K562 (cell line): ENCODE measurements around the gene THAP12. TPM values are rescaled to one million over a fixed set of nuclear protein-coding genes. Genes with fewer than 3 reads are reported as not detected.

Experiments used
- ATAC-seq: fragments of 200-7000 bp; cut with Tn5 transposase; 3 replicates; pipeline ENCODE4 v1.9.1; 2020; ENCODE audit warnings: moderate library complexity
- BruUV-seq: library from RNA; stranded (reverse); fragments of 400-500 nt; replicated peaks from 2 replicates; lab custom pipeline; 2021; lab: Mats Ljungman, UMichigan
- CTCF ChIA-PET: fragments of 300-600 bp; formaldehyde crosslinking; extraction: SDS; loops from one replicate; lab custom pipeline; 2021; ENCODE audit warnings: low intra/inter-chr PET ratio; lab: Yijun Ruan, JAX
- POLR2A ChIA-PET: fragments of 300-600, 350-650 bp; sonication (Branson Sonifier 250); formaldehyde crosslinking; extraction: SDS; loops from one replicate; lab custom pipeline; 2021; ENCODE audit warnings: antibody characterized with exemption, inconsistent platforms; lab: Yijun Ruan, JAX
- DNase-seq, 4 experiments: peaks; one replicate each; pipeline versions ENCODE4 v3.0.0 to v3.0.0-alpha.2; 2011 to 2018; ENCODE audit warnings: low spot score in 3 of 4, mixed read lengths in 3 of 4; ENCODE audit errors: extremely low read depth in 1 of 4
- FAIRE-seq: peaks from 2 replicates; lab custom pipeline; 2011; peaks lifted over from hg19 to GRCh38; lab: Jason Lieb, UNC
- H2AFZ ChIP-seq: 2 replicates; pipeline ENCODE4 v1.6.0; 2011; ENCODE audit warnings: low read depth, low read length, control low read depth, inconsistent platforms
- H3K27ac ChIP-seq: fragments of 200-600 bp; 3 replicates; pipeline ENCODE4 v1.8.0; 2011; ENCODE audit warnings: low read depth, mild to moderate bottlenecking, control low read depth, inconsistent platforms, low read length, moderate library complexity, mixed read lengths; ENCODE audit errors: extremely low read depth
- H3K27me3 ChIP-seq, 2 experiments: fragments of 300-600 bp in 1 of 2; 2 replicates in 1 of 2; 3 replicates in 1 of 2; pipeline versions ENCODE4 v1.6.0 to v1.8.0; 2011; ENCODE audit warnings: inconsistent platforms in 2 of 2, low read length in 2 of 2, mild to moderate bottlenecking in 1 of 2, mixed read lengths in 1 of 2, moderate library complexity in 1 of 2; ENCODE audit not compliant: control insufficient read depth in 2 of 2, insufficient read depth in 2 of 2
- H3K36me3 ChIP-seq: fragments of 300-600 bp; 3 replicates; pipeline ENCODE4 v1.8.0; 2011; ENCODE audit warnings: mild to moderate bottlenecking, low read length, inconsistent platforms; ENCODE audit not compliant: control insufficient read depth, insufficient read depth
- H3K4me1 ChIP-seq, 2 experiments: fragments of 200-600 bp in 1 of 2; replicated peaks in 1 of 2; 2 replicates in 1 of 2; 3 replicates in 1 of 2; pipeline versions ENCODE4 v1.5.1 to v1.8.0; 2011; ENCODE audit warnings: inconsistent platforms in 2 of 2, low read length in 2 of 2, mild to moderate bottlenecking in 1 of 2, mixed read lengths in 1 of 2, moderate library complexity in 1 of 2; ENCODE audit not compliant: control insufficient read depth in 2 of 2, insufficient read depth in 2 of 2
- H3K4me2 ChIP-seq: 2 replicates; pipeline ENCODE4 v1.6.1; 2011; ENCODE audit warnings: low read length, control low read depth, inconsistent platforms, mixed read lengths; ENCODE audit not compliant: insufficient read depth
- H3K4me3 ChIP-seq: fragments of 200-600 bp; sonication (generic), shearing (Covaris generic); 2 replicates; pipeline ENCODE4 v1.5.1; 2016; ENCODE audit warnings: control low read depth, inconsistent platforms
- H3K79me2 ChIP-seq: fragments of 200-600 bp; 3 replicates; pipeline ENCODE4 v1.8.0; 2011; ENCODE audit warnings: low read length, inconsistent platforms; ENCODE audit not compliant: control insufficient read depth, insufficient read depth
- H3K9ac ChIP-seq, 2 experiments: 2 replicates each; pipeline versions ENCODE4 v1.6.0 to v1.6.1; 2011; ENCODE audit warnings: low read depth in 2 of 2, low read length in 2 of 2, control low read depth in 1 of 2, inconsistent platforms in 1 of 2, mild to moderate bottlenecking in 1 of 2, mixed read lengths in 1 of 2; ENCODE audit not compliant: insufficient read depth in 1 of 2
- H3K9me1 ChIP-seq: one replicate; pipeline ENCODE4 v1.6.0; 2011; ENCODE audit warnings: inconsistent platforms, mild to moderate bottlenecking, low read length, moderate library complexity; ENCODE audit not compliant: control insufficient read depth, insufficient read depth
- H3K9me3 ChIP-seq: replicated peaks from 2 replicates; pipeline ENCODE4 v1.5.1; 2011; ENCODE audit warnings: low read depth, low read length, inconsistent platforms; ENCODE audit not compliant: control insufficient read depth, insufficient read depth
- H4K20me1 ChIP-seq: replicated peaks from 2 replicates; pipeline ENCODE4 v1.6.1; 2011; ENCODE audit warnings: low read length, inconsistent platforms, mixed read lengths; ENCODE audit not compliant: control insufficient read depth, insufficient read depth
- C11orf30 ChIP-seq: fragments of 450-650 bp; IDR thresholded peaks from 2 replicates; pipeline ENCODE4 v1.6.1; 2016; ENCODE audit warnings: low read depth, mild to moderate bottlenecking
- EGR1 ChIP-seq: fragments of 450-650 bp; conservative IDR thresholded peaks from 2 replicates; pipeline ENCODE4 v1.6.1; 2017; ENCODE audit warnings: mild to moderate bottlenecking
- ZNF316 ChIP-seq: fragments of 450-650 bp; IDR thresholded peaks from 2 replicates; pipeline ENCODE4 v1.6.1; 2016
- ZNF695 ChIP-seq: fragments of 450-650 bp; formaldehyde crosslinking; IDR thresholded peaks from 2 replicates; pipeline ENCODE4 v1.4.0; 2020; ENCODE audit warnings: mild to moderate bottlenecking, moderate library complexity
- WGBS: fragments of 100-300 bp; shearing (Covaris generic); methylation state at CpG from one replicate; pipeline ENCODE4 v1.1.6; 2016; ENCODE audit warnings: low coverage, mixed read lengths; ENCODE audit not compliant: insufficient coverage; ENCODE audit errors: missing lambda C conversion rate; 5-methylcytosine and 5-hydroxymethylcytosine counted together
- in situ Hi-C: fragments of 300-500 bp; cut with MboI; formaldehyde crosslinking; loops from 4 replicates; pipeline ENCODE4 v1.15.0; 2018; ENCODE audit warnings: inconsistent platforms, mixed read lengths
- intact Hi-C: fragments of 100-400 bp; cut with micrococcal nuclease; formaldehyde crosslinking; loops from 2 replicates; pipeline ENCODE4 v1.14.2; 2022
- polyA plus RNA-seq, 8 experiments: library from polyadenylated mRNA; depleted of rRNA in 4 of 8; stranded (reverse) in 5 of 8; unstranded in 3 of 8; fragments of >200 nt; fragmentation: Nextera tagmentation in 2 of 8; fragmentation: Illumina TruSeq in 1 of 8; extraction: Ambion mirVana in 2 of 8; extraction: Trizol in 1 of 8; gene quantifications; 2 replicates each; pipeline versions ENCODE4 v1.2.1 to v1.2.3, GENCODE V29; 2011 to 2014; ENCODE audit warnings: inconsistent platforms in 1 of 8, missing spikeins in 1 of 8
- total RNA-seq, 7 experiments: library from RNA; depleted of rRNA in 6 of 7; stranded (reverse); fragments of >200 nt in 6 of 7; fragmentation: Illumina TruSeq in 2 of 7; extraction: Trizol in 2 of 7; gene quantifications; 2 replicates each; pipeline versions ENCODE4 v1.2.1 to v1.2.3, GENCODE V29; 2011 to 2021; ENCODE audit warnings: low replicate concordance in 1 of 7
- TF ChIP-seq, protein P1 (sequence below): fragments of 450-650 bp; IDR thresholded peaks from 2 replicates; pipeline ENCODE4 v1.6.1; 2016; ENCODE audit warnings: borderline replicate concordance
- TF ChIP-seq, protein P2 (sequence below): fragments of 250-450 bp; sonication (Bioruptor Pico); IDR thresholded peaks from 2 replicates; pipeline ENCODE4 v1.5.0; 2021; ENCODE audit warnings: mild to moderate bottlenecking, borderline replicate concordance

Gene THAP12
- total and polyA plus RNA-seq, 9 of the 15 experiments (the other 6 are each of a cell fraction or from before 2014, with no cell fraction given): 28.1 to 103 (median 57.8) TPM

DNA sequence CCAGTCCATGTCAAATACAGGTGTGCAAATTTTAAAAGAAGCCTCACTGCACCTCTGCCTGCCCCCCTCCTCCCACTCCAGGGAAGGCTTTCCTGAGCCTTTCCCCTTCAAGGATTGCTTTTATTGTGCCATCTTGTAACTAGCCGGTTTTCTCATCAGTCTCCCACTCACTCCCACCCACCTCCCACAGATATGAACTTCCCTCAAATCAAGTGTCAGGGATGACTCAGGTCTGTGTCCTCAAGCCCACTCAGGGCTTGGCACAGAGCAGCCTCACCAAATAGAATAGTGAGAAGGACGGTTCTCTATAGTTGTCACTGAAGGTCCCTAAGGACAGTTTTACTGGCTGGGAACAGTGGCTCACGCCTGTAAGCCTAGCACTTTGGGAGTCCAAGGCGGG is 43.0 kb downstream of the THAP12 start:
- H3K27ac ChIP-seq: no peak overlapping the region
- DNase-seq: no peak
- no peak overlapping the region for H3K9ac ChIP-seq
- ChIA-PET POLR2A (interaction anchor here (0.5 kb wide), 1 partner anchor 11 kb away, joined by 3 read pairs; no protein-coding TSS in a partner anchor), CTCF (no interaction called here)
- BruUV-seq: no TSS peak
- no peak overlapping the region for H3K4me2 ChIP-seq
- H2AFZ ChIP-seq: no peak overlapping the region
- ATAC-seq: no peak
- H3K9me1 ChIP-seq: no peaks in the 10 kb centered on the region
- 24% methylated on average over 4 of the region's 4 CpGs for WGBS
- no peaks in the 10 kb centered on the region for H3K27me3 ChIP-seq
- intact Hi-C loops: no loop called here
- TF ChIP-seq EGR1: peak; percentile 68
- TF ChIP-seq, protein P1, sequence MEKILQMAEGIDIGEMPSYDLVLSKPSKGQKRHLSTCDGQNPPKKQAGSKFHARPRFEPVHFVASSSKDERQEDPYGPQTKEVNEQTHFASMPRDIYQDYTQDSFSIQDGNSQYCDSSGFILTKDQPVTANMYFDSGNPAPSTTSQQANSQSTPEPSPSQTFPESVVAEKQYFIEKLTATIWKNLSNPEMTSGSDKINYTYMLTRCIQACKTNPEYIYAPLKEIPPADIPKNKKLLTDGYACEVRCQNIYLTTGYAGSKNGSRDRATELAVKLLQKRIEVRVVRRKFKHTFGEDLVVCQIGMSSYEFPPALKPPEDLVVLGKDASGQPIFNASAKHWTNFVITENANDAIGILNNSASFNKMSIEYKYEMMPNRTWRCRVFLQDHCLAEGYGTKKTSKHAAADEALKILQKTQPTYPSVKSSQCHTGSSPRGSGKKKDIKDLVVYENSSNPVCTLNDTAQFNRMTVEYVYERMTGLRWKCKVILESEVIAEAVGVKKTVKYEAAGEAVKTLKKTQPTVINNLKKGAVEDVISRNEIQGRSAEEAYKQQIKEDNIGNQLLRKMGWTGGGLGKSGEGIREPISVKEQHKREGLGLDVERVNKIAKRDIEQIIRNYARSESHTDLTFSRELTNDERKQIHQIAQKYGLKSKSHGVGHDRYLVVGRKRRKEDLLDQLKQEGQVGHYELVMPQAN: no peak
- TF ChIP-seq, all 486 proteins: peak for 1
- no peaks in the 10 kb centered on the region for H4K20me1 ChIP-seq
- H3K4me1 ChIP-seq: no peaks in the 10 kb centered on the region; a peak in 1 of 5 replicates
- in situ Hi-C loops: no loop called here
- H3K4me3 ChIP-seq: no peak overlapping the region
- H3K79me2 ChIP-seq: no peaks in the 10 kb centered on the region
- peaks cover 8% of the 10 kb centered on the region for H3K9me3 ChIP-seq
- no peaks in the 10 kb centered on the region for H3K36me3 ChIP-seq
- no peak for FAIRE-seq

DNA sequence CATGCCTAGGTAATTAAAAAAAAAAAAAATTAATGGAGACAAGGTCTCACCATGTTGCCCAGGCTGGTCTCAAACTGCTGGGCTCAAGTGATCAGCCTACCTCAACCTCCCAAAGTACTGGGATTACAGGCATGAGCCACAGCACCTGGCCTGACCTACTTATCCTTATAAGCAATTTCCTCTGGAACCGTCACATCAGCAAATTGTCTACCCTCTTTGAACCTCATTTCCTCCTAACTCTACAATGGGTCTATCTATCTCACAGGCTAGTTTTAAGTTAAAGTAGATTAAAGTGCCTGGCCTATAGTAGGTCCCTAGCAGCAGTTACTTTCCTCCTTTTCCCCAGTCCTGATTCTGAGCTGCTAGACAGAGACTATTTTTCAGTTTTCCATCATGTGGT is 43.5 kb downstream of the THAP12 start:
- ATAC-seq: no peak
- Histone ChIP-seq H3K4me1 (no peaks in the 10 kb centered on the region; a peak in 1 of 5 replicates), H3K79me2 (no peaks in the 10 kb centered on the region), H3K4me2 (no peak overlapping the region), H3K27ac (no peak overlapping the region), H3K4me3 (no peak overlapping the region), H3K9me1 (no peaks in the 10 kb centered on the region), H3K9ac (no peak overlapping the region), H3K27me3 (no peaks in the 10 kb centered on the region), H2AFZ (no peak overlapping the region), H3K36me3 (no peaks in the 10 kb centered on the region), H4K20me1 (no peaks in the 10 kb centered on the region), H3K9me3 (peaks cover 8% of the 10 kb centered on the region)
- ChIA-PET CTCF (no interaction called here), POLR2A (interaction anchor here (0.5 kb wide), 1 partner anchor 11 kb away, joined by 3 read pairs; no protein-coding TSS in a partner anchor)
- no TSS peak for BruUV-seq
- no peak for FAIRE-seq
- WGBS: 22% methylated on average over 1 of the region's 1 CpG
- in situ Hi-C loops: no loop called here
- TF ChIP-seq ZNF316 (peak; percentile 69), C11orf30 (peak; percentile 53), ZNF695 (CRISPR knock-in tag) (no peak)
- TF ChIP-seq, protein P2, sequence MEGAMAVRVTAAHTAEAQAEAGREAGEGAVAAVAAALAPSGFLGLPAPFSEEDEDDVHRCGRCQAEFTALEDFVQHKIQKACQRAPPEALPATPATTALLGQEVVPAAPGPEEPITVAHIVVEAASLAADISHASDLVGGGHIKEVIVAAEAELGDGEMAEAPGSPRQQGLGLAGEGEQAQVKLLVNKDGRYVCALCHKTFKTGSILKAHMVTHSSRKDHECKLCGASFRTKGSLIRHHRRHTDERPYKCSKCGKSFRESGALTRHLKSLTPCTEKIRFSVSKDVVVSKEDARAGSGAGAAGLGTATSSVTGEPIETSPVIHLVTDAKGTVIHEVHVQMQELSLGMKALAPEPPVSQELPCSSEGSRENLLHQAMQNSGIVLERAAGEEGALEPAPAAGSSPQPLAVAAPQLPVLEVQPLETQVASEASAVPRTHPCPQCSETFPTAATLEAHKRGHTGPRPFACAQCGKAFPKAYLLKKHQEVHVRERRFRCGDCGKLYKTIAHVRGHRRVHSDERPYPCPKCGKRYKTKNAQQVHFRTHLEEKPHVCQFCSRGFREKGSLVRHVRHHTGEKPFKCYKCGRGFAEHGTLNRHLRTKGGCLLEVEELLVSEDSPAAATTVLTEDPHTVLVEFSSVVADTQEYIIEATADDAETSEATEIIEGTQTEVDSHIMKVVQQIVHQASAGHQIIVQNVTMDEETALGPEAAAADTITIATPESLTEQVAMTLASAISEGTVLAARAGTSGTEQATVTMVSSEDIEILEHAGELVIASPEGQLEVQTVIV (CRISPR knock-in tag): no peak
- no peak for DNase-seq
- intact Hi-C loops: no loop called here
